Epithelial cell of esophagus (primary cell): ENCODE measurements around the gene VPS41.

ENCODE experiments used
- DNase-seq: peaks from one replicate; pipeline ENCODE4 v3.0.0; 2010; ENCODE audit warnings: low read depth
- H3K4me3 ChIP-seq: 2 replicates; pipeline ENCODE4 v1.5.1; 2011; ENCODE audit warnings: mild to moderate bottlenecking, low read length, control low read depth
- TF ChIP-seq, protein P1 (sequence below): IDR thresholded peaks from 2 replicates; pipeline ENCODE4 v1.5.1; 2011; ENCODE audit warnings: low read depth, mild to moderate bottlenecking, low read length, control low read depth, inconsistent platforms; ENCODE audit not compliant: insufficient read depth; ENCODE audit errors: missing control alignments

Gene VPS41

DNA sequence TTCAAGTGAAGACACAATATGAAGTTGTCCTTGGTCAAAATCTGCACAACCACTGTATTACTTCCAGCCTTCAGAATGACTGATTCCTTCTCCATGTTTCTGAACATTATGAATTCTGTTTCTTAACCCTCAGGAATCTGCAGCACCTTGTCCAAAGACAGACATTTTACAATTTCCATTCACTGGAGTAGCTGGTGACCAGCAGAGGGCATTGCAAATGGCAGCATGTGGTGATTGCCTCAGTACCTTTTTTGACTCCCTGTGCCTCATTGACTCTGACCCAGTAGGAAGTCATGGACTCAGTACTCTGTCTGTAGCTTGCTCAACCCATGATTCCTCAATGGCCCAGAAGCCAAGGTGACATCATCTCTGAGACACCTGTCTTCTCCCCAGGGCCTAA lies 879 bp upstream of the VPS41 start:
- TF ChIP-seq, protein P1, sequence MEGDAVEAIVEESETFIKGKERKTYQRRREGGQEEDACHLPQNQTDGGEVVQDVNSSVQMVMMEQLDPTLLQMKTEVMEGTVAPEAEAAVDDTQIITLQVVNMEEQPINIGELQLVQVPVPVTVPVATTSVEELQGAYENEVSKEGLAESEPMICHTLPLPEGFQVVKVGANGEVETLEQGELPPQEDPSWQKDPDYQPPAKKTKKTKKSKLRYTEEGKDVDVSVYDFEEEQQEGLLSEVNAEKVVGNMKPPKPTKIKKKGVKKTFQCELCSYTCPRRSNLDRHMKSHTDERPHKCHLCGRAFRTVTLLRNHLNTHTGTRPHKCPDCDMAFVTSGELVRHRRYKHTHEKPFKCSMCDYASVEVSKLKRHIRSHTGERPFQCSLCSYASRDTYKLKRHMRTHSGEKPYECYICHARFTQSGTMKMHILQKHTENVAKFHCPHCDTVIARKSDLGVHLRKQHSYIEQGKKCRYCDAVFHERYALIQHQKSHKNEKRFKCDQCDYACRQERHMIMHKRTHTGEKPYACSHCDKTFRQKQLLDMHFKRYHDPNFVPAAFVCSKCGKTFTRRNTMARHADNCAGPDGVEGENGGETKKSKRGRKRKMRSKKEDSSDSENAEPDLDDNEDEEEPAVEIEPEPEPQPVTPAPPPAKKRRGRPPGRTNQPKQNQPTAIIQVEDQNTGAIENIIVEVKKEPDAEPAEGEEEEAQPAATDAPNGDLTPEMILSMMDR, result no peak

DNA sequence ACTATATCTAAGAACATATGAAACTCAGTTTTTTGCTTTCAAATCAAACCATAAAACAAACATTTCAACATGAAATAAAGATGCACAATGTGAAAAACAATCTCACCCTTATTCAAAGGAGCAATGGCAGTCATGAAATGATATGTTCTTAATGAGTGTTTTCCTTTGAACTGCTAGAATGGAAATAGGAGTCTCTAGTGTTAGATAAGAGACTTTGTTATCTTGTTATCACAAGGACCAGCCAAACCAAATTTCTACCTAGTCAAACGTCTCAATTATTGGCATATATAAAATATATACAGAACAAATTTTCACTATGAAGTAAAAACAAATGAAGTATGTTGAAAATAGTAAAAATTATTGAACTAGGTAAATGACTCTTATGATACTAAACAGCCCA lies 1.2 kb downstream of the VPS41 start:
- TF ChIP-seq, protein P1, result no peak
- no peak for DNase-seq
- H3K4me3 ChIP-seq, result no peak overlapping the region

More for the DNA sequence above, 879 bp upstream of the VPS41 start:
- DNase-seq, result peak; percentile 6
- H3K4me3 ChIP-seq, result no peak overlapping the region

DNA sequence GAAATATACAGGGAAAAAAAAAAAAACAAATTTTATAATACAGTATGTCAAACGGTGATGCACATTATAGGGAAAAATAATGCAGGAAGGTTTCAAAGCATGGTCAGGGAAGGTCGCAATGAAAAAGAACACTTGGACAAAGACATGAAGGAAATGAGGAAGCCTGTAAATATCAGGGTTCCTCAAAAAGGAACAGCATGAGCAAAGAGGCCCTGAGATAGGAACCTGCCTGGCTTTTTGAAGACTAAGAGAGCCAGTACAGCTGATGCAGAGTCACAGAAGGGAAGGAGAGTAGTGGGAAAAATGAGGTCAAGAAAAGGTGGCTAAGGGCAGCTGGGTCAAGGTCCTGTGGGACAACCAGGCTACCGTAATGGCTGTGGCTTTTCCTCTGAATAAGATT lies 1.9 kb downstream of the VPS41 start:
- TF ChIP-seq, protein P1, result no peak
- no peak overlapping the region for H3K4me3 ChIP-seq
- DNase-seq, result no peak

DNA sequence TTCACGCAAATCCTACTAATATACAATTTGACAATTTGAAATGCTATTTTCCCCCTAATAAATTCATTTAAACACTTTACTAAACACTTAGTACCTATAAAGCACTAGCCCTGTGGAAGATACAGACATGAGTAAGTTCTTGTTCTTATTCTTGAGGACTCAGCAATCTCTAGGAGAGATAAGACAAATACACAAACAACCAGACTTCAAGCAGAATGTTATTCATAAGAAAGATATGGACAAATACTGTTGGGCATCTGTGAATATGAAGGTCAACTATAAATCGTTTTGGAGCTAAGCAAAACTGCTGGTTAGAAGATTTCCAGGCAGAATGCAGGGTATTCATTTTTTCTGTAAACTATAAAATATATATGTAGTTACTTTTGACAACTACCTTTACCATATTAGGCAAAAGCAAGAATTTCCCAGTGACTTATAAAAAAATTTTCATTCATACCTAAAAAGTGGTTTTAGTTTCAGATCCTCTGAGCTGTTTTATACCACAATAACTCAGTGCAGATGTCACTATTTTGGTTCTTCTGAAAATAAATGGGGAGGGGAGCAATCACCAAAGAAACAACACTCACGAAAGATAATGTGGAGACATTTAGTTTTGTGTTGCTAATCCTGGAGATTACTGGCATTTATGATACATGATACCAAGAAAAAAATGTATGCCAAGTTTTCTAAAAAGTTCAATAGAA lies 3.8 kb downstream of the VPS41 start:
- TF ChIP-seq, protein P1, result no peak
- no peak overlapping the region for H3K4me3 ChIP-seq
- DNase-seq, result no peak

DNA sequence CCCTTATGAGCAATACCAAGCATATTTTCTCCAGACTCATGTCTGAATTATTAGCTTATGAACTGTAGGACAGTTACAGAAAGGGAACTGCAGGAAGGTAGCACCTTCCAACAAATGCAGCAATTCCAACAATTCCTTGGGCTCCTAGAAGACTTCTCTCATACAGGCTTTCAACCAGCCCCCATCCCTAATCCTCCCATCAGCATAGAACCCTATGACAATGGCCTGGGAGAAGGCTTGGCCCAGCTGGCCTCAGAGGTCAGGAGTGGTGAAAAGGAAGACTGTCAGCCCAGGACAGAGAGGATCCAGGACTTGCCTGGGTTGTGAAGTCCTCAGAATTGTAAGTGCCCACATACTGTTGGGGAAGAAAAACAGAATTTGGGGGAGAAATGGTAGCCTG lies 5.9 kb downstream of the VPS41 start:
- no peak overlapping the region for H3K4me3 ChIP-seq
- TF ChIP-seq, protein P1, result no peak
- no peak for DNase-seq

DNA sequence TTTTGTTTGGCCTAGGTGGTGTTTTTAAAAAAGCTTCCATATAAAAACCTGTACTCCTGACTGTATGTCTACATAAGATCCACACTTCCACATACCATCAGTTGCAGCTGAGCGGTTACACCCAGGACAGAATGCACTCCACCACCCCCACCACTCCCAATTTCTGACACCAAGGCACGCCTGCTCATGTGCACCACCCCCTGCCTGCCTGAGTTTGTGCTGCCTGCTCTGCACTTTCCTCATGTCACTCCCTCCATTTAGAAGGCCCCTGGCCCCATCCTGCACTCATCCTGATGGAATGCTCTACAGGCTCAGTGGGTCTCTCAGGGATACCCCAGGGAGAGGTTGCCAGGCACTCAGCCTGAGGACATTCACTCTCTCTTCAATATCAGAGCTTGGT lies 6.5 kb downstream of the VPS41 start:
- TF ChIP-seq, protein P1, result no peak
- no peak overlapping the region for H3K4me3 ChIP-seq
- no peak for DNase-seq

DNA sequence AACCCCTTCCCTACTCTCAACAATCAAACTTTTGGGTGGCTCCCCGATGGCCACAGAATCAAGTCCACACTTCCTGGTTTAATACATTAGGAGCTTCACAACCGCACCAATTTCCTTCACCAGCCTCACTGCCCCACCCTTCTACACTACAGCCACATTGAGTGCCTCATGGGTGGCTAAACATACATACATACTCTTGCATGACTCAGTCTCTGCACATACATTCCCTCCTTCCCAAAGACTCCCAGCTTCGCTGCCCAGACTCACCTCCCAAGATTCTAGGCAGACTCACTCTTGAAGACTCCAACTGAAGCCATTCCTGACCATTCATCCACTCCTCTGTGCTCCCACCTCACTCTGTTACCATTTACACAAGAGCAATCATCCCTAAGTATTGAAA lies 15.9 kb downstream of the VPS41 start:
- peak; percentile 88 for DNase-seq
- H3K4me3 ChIP-seq, result no peak overlapping the region
- TF ChIP-seq, protein P1, result no peak
